Measurements from ENCODE around the gene NDUFS7.
A peak's percentile ranks its signal among the peaks of the same experiment; 100 is the strongest.
"Not testable (repeated sequence)": the region's sequence is repeated elsewhere in the genome, so short reads cannot be mapped to it uniquely, and the experiment has no call there.

The NDUFS7 gene

DNA sequence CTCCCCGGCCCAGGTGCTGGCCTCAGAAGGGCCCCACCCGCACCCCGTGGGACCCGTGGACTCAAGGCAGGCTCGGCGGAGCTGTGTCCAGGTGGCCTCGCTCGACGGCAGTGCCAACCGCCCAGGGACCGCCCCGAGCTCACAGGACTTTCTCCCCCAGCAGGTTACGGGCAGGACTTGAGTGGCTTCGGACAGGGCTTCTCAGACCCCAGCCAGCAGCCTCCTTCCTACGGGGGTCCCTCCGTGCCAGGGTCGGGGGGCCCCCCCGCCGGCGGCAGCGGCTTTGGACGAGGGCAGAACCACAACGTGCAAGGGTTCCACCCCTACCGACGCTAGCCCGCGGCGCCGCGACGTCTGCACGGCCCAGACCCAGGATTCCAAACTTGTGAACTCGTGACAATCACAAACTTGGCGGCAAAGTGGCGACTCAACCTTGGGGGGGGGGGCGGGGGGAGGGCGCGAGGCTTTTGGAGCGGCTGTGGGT lies 50.9 kb downstream of the NDUFS7 start:
- DNase-seq, result no peak

- DNase-seq, result no peak
These were observed 51.8 kb downstream of the NDUFS7 start for GRCh38 chr19:1435378-1435989.

- no peak for DNase-seq
These were observed 53.9 kb downstream of the NDUFS7 start for GRCh38 chr19:1437609-1438008.

GRCh38 chr19:1438035-1438932 lies 54.6 kb downstream of the NDUFS7 start, which contains the start of gene RPS15:
TSS of gene RPS15 (plus strand) at chr19:1438396. CDS start at chr19:1438426, 30 bp downstream.
- peak; percentile 97 for DNase-seq

- no peak for DNase-seq
These were observed 55.2 kb downstream of the NDUFS7 start for GRCh38 chr19:1438933-1439354.

- not testable (repeated sequence) for DNase-seq
These were observed 56.1 kb downstream of the NDUFS7 start for GRCh38 chr19:1439525-1440417.

GRCh38 chr19:1440418-1440801 lies 56.7 kb downstream of the NDUFS7 start:
- DNase-seq, result no peak

DNA sequence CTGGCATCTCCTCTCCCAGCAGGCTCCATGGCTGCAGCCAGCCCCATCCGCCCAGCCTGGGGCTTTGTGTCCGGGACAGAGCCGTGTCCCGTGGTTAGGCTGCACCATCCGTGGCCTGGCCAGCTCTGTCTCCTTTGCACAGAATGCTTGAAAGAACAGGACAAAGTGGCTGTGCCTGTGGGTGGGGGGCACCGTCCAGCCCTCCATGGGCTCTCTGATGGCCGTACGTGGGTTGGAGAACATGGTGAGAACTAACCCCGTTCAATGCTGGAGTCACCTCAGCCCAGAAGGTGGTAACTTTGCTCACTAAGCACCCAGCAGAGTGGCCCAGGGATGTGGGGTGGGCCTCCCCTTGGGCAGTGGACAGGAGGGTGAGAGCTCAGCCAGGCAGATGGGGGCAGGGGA lies 57.3 kb downstream of the NDUFS7 start:
- DNase-seq, result no peak

GRCh38 chr19:1441677-1442438 lies 58.2 kb downstream of the NDUFS7 start:
- DNase-seq, result no peak

Data from stimulated activated CD4-positive, alpha-beta T cell treated with anti-CD3 and anti-CD28 coated beads, Interleukin-2, amount 100 ng/mL, for 24 hours (primary cell).